GM19025 (cell line): ENCODE data around the gene KDM5A.
"Not testable (repeated sequence)": the region's sequence is repeated elsewhere in the genome, so short reads cannot be mapped to it uniquely, and the experiment has no call there.

ENCODE experiments used
- ATAC-seq: cut with Tn5 transposase; IDR thresholded peaks from one replicate; pipeline ENCODE4 v1.9.1; 2021; ENCODE audit warnings: mild to moderate bottlenecking, low read depth, moderate library complexity; ENCODE audit not compliant: unreplicated experiment

The KDM5A gene

GRCh38 chr12:242496-242895 is 146.6 kb downstream of the KDM5A start:
- ATAC-seq: no peak

- ATAC-seq: no peak
These were observed 147.9 kb downstream of the KDM5A start for GRCh38 chr12:241266-241665.

GRCh38 chr12:240566-240965 is 148.6 kb downstream of the KDM5A start:
- no peak for ATAC-seq

DNA sequence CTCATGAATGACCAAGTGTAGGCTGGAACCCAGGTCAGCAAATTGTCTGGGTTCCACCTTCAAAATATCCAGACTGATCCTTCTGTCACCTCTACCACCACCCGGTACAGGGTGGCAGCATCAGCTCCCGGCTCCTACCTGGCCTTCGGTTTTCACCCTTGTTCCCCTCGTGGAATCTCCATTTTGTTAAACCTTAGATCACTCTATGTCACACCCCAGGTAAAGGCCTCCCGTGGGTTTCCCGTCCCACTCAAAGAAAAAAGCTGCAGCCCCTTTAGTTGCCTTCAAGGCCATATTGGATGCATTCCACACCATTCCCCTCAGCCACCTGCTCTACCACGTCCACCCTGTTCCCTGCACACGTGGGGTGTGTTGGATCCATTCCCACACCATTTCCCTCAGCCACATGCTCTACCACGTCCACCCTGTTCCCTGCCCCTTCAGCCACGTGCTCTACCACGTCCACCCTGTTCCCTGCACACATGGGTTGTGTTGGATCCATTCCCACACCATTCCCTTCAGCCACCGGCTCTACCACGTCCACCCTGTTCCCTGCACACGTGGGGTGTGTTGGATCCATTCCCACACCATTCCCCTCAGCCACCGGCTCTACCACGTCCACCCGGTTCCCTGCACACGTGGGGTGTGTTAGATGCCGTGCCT is 150.3 kb downstream of the KDM5A start:
- no peak for ATAC-seq

- ATAC-seq: no peak
These were observed 151.0 kb downstream of the KDM5A start for GRCh38 chr12:238116-238515.

GRCh38 chr12:237026-237815 is 151.9 kb downstream of the KDM5A start:
- no peak for ATAC-seq

DNA sequence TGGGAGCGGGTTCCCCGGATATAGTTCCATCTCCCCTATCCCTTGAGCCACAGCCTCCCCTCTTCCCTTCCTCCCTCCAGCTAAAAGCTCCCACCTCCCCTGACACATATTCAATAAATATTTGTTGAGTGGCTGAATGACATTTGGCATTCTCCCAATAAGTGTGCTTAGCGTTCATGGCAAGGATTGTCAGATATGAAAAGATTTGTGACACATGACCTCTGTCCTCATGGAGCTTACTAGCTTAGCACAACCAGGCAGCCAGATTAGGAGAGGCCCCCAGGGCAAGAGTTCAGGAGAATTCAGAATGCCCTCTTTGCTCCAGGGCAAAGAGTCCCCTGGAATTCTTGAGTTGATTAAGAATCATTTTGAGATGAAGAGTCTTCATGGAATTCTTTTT is 152.7 kb downstream of the KDM5A start:
- ATAC-seq: no peak

- ATAC-seq: not testable (repeated sequence)
These were observed 153.2 kb downstream of the KDM5A start for GRCh38 chr12:235967-236366.

DNA sequence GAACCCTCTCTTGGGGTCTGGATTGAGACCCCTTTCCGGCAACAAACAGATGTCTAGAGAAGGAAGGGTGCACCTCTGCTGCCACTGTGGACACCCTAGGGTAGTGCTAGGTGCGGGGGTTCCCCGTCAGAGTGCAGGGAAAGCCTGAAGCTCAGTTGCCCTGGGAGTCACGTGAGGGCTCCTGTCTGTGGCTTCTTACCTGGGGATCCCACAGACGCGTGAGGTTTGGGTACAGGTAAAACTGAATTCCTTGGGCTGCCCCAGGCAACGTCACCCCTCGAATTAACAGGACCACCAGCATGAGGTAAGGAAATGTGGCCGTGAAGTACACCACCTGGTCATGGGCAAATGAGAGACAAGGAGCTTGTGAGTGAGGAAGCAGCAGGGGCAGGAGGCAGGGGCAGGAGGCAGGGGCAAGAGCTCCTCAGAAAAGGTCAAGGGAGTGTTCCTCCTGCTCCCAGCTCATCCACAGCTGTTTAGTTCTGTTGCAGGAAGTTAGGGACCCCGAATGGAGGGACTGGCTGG is 154.2 kb downstream of the KDM5A start:
- ATAC-seq: no peak

DNA sequence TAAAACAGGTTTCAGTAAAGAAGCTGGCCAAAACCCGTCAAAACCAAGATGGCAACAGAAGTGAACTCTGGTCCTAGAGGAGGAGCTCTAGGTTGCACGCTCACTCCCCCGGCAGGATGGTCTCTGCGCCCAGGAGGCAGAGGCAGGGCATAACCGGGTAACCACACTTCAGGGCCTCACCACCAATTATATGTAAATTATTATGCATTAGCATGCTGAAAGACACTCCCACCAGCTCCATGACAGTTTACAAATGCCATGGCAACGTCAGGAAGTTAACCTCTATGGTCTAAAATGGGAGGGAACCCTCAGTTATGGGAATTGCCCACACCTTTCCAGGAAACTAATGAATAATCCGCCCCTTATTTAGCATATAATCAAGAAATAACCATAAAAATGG is 155.1 kb downstream of the KDM5A start:
- ATAC-seq: no peak

DNA sequence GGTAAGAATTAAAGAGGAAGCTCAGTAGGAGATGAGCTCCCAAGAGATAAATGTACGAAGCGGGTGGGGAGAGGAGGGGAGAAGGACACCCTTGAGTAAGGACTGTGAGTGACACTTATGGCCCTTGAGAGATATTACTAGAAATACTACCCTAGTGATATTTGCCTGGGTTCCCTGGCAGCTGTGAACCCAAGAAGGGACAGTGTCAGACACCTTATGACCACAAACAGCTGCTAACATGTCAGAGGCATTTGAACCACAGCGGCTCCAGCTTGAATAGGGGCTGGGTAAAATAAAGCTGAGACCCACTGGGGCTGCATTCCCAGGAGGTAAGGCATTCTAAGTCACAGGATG is 155.5 kb downstream of the KDM5A start:
- no peak for ATAC-seq

GRCh38 chr12:232731-233614 is 156.1 kb downstream of the KDM5A start:
- ATAC-seq: no peak

DNA sequence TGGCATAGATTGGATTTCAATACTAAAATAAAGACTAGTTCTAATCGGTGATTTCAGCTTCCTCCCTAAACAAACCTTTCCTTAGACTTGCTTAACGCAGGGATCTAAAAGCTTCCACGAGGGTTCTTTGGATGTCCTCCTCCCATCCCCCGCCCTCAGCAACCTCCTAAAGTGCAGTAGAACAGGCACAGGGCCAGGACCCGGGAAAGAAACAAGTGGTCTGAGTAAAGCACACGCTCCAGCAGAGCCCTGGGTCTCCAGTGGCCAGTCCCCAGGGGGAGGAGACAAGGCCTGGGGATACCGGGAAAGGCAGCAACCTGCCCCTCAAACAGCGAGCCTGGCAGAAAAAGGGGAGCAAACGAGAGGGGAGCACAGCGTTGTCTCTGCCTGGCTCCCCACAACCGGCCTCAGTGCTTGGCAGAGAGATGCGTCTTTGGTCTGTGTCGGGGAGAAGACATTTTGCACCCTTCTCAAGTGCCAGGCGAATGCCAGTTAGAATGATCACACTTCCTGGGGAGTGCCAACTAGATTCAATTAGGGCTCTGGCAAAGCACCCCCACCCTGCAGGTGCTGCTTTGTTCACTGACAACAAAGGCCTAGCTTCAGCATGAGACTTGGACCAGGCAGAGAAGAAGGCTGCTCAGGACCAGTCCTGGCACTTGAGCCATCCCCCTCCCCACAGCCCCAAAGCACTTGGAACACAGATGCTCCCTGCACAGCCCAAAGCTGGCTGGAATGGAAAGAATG is 158.0 kb downstream of the KDM5A start:
- no peak for ATAC-seq
